OCI-LY3 (cell line): ENCODE data around the gene LYPD6B.

Source experiments
- H2AFZ ChIP-seq: fragments of 200-600, 300-600 bp; shearing (Covaris generic); 2 replicates; pipeline ENCODE4 v1.6.0; 2014; ENCODE audit warnings: antibody characterized with exemption, low read depth, low read length
- H3K27ac ChIP-seq: fragments of 200-600, 300-600 bp; sonication (generic); 2 replicates; pipeline ENCODE4 v1.5.1; 2014; ENCODE audit warnings: mild to moderate bottlenecking, low read length, moderate library complexity, mixed read lengths
- H3K27me3 ChIP-seq: fragments of 200-600, 300-600 bp; sonication (generic); 2 replicates; pipeline ENCODE4 v1.6.1; 2014; ENCODE audit warnings: low read depth, low read length, mixed read lengths
- H3K36me3 ChIP-seq: fragments of 200-600, 300-600 bp; sonication (generic); replicated peaks from 2 replicates; pipeline ENCODE3; 2014; ENCODE audit warnings: low read depth, low read length, mixed read lengths
- H3K4me1 ChIP-seq: fragments of 300-600, 200-600 bp; sonication (generic); 2 replicates; pipeline ENCODE4 v1.6.1; 2014; ENCODE audit warnings: low read length, mixed read lengths
- H3K4me2 ChIP-seq: fragments of 200-600, 300-600 bp; sonication (generic); 2 replicates; pipeline ENCODE4 v1.6.1; 2014; ENCODE audit warnings: low read length, mixed read lengths
- H3K4me3 ChIP-seq: fragments of 300-600, 200-600 bp; sonication (generic); 2 replicates; pipeline ENCODE4 v1.5.1; 2014; ENCODE audit warnings: antibody characterized with exemption, mild to moderate bottlenecking, low read length, moderate library complexity
- H3K79me2 ChIP-seq: fragments of 300-600, 200-600 bp; shearing (Covaris generic); 2 replicates; pipeline ENCODE4 v1.6.1; 2014; ENCODE audit warnings: mild to moderate bottlenecking, low read length, mixed read lengths
- H3K9ac ChIP-seq: fragments of 300-600, 200-600 bp; shearing (Covaris generic); 2 replicates; pipeline ENCODE4 v1.6.0; 2014; ENCODE audit warnings: mild to moderate bottlenecking, low read length, moderate library complexity
- H3K9me3 ChIP-seq: fragments of 200-600, 300-600 bp; shearing (Covaris generic); 2 replicates; pipeline ENCODE4 v1.6.1; 2014; ENCODE audit warnings: low read length, mixed read lengths; ENCODE audit not compliant: insufficient read depth
- H4K20me1 ChIP-seq: fragments of 200-600, 300-600 bp; sonication (generic); 2 replicates; pipeline ENCODE4 v1.6.1; 2016; ENCODE audit warnings: low read length, mixed read lengths; ENCODE audit not compliant: insufficient read depth
- EZH2phosphoT487 ChIP-seq: fragments of 200-600 bp; shearing (Covaris generic); IDR thresholded peaks from 2 replicates; pipeline ENCODE4 v1.6.1; 2018; ENCODE audit warnings: antibody characterized with exemption, mixed run types, low read depth
- TF ChIP-seq, protein P1 (sequence below): fragments of 200-600, 300-600 bp; sonication (generic); IDR thresholded peaks from 2 replicates; pipeline ENCODE4 v1.5.1; 2014; ENCODE audit warnings: antibody characterized with exemption, low read length, low read depth

Gene LYPD6B

DNA sequence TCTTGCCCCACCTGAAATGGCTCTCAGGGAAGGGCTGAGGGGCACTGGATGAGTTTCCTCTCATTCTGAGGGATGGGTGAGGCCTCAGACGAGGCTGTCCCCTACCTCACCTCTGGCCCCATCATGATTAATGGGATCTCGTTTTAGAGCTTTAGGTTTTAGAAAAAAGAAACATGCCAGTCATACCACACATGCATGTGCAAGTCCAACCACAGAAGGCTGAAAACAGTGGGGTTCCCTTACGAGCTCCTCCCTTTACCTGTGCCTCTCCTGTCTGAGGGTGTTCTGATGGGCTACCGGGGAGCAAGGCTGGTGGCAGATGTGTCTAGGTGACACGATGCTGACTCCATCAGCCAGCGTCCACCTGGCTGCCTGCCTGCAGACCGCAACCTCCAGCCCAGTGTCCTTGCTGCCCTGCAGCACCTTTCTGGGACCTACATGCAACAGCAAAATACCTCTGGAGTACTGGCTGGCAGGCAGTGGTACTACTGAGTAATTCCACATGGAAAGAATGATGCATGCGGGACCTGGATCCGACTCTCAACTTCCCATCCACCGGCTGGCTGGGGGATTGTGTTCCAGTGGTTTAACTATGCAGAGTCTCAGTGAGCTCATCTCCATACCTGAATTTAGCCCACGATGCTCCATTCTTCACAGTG is 9.1 kb upstream of the LYPD6B start:
- Histone ChIP-seq H3K9ac (no peak overlapping the region), H3K4me1 (no peaks in the 10 kb centered on the region), H3K9me3 (no peaks in the 10 kb centered on the region), H2AFZ (no peak overlapping the region), H3K27me3 (peaks cover 13% of the 10 kb centered on the region; the same call in 1 of the 2 replicates), H4K20me1 (no peaks in the 10 kb centered on the region), H3K79me2 (no peaks in the 10 kb centered on the region), H3K4me2 (no peak overlapping the region), H3K36me3 (no peaks in the 10 kb centered on the region), H3K27ac (no peak overlapping the region), H3K4me3 (no peak overlapping the region)
- TF ChIP-seq, protein P1, sequence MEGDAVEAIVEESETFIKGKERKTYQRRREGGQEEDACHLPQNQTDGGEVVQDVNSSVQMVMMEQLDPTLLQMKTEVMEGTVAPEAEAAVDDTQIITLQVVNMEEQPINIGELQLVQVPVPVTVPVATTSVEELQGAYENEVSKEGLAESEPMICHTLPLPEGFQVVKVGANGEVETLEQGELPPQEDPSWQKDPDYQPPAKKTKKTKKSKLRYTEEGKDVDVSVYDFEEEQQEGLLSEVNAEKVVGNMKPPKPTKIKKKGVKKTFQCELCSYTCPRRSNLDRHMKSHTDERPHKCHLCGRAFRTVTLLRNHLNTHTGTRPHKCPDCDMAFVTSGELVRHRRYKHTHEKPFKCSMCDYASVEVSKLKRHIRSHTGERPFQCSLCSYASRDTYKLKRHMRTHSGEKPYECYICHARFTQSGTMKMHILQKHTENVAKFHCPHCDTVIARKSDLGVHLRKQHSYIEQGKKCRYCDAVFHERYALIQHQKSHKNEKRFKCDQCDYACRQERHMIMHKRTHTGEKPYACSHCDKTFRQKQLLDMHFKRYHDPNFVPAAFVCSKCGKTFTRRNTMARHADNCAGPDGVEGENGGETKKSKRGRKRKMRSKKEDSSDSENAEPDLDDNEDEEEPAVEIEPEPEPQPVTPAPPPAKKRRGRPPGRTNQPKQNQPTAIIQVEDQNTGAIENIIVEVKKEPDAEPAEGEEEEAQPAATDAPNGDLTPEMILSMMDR, result no peak
- no peak for TF ChIP-seq EZH2phosphoT487

DNA sequence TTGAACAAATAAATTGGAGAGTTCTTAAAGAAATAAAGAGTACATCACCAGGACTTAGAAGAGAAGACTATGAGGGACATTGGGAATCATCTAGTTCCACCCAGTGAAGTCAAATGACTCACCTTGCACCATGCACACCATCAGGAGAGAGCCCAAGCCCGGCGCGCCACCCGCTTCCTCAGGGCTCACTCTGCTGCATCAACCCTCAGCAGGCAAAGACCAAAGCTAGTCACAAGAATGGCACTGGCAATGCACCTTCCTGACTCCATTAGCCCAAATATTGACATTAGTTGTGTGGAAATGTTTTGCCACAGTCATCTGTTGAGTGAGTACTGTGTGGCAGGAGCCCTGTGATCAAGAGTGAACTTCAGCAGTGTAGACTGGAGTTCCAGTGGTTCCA is 7.1 kb upstream of the LYPD6B start:
- Histone ChIP-seq H3K27ac (no peak overlapping the region), H3K27me3 (peaks cover 13% of the 10 kb centered on the region; the same call in 1 of the 2 replicates), H2AFZ (no peak overlapping the region), H3K79me2 (no peaks in the 10 kb centered on the region), H3K9ac (no peak overlapping the region), H3K4me2 (no peak overlapping the region), H3K9me3 (no peaks in the 10 kb centered on the region), H3K4me1 (no peaks in the 10 kb centered on the region), H4K20me1 (no peaks in the 10 kb centered on the region), H3K4me3 (no peak overlapping the region), H3K36me3 (no peaks in the 10 kb centered on the region)
- TF ChIP-seq, protein P1, result no peak
- TF ChIP-seq EZH2phosphoT487, result no peak

DNA sequence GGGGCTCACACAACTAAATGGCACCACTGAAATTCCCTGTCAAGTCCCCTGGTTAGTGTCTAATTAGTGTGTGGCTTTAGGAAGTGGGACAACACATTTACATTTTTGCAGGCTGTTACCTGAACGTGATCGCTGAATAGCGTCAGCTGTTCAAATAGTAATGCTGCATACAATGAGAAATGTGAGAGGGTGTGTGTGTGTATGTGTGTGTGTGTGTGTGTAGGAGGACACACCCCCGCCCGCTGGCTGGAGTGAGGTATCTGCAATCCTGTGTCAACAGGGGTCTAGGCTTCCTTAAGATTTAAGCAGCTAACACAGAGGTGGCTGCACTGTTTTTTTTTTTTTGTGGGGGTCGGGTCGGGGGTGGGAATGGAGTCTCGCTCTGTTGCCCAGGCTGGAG is 4.8 kb upstream of the LYPD6B start:
- no peaks in the 10 kb centered on the region for H3K79me2 ChIP-seq
- H4K20me1 ChIP-seq, result no peaks in the 10 kb centered on the region
- no peak overlapping the region for H3K9ac ChIP-seq
- TF ChIP-seq, protein P1, result no peak
- no peak for TF ChIP-seq EZH2phosphoT487
- no peaks in the 10 kb centered on the region for H3K9me3 ChIP-seq
- H3K4me3 ChIP-seq, result no peak overlapping the region
- no peak overlapping the region for H3K4me2 ChIP-seq
- H2AFZ ChIP-seq, result no peak overlapping the region
- H3K27me3 ChIP-seq, result peaks cover 6% of the 10 kb centered on the region; the same call in 1 of the 2 replicates
- H3K4me1 ChIP-seq, result no peaks in the 10 kb centered on the region
- H3K27ac ChIP-seq, result no peak overlapping the region
- no peaks in the 10 kb centered on the region for H3K36me3 ChIP-seq

DNA sequence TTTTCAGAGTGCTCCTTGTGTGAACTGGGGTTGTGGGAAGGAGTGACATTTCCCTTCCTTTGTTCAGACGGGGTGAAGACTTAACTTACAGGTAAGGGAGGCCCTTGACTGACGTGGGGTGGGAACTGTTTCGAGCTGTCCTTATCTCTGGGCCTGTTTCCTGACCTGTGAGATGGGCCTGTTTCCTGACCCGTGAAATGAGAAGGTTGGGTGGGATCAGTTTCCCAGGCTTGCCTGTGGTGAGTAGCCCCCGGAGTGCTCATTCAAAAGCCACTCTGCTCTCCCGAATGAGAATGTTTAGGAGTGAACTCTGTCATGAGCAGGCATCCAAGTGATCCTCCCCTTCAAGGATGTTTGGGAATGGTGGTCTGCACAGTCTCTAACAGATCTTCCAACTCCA is 4.1 kb upstream of the LYPD6B start:
- no peak overlapping the region for H3K4me2 ChIP-seq
- no peak overlapping the region for H2AFZ ChIP-seq
- H3K9me3 ChIP-seq, result no peaks in the 10 kb centered on the region
- peaks cover 3% of the 10 kb centered on the region; the same call in 1 of the 2 replicates for H3K27me3 ChIP-seq
- TF ChIP-seq, protein P1, result no peak
- TF ChIP-seq EZH2phosphoT487, result no peak
- H3K4me3 ChIP-seq, result no peak overlapping the region
- H3K79me2 ChIP-seq, result no peaks in the 10 kb centered on the region
- no peaks in the 10 kb centered on the region for H3K36me3 ChIP-seq
- H4K20me1 ChIP-seq, result no peaks in the 10 kb centered on the region
- H3K4me1 ChIP-seq, result no peaks in the 10 kb centered on the region
- no peak overlapping the region for H3K27ac ChIP-seq
- H3K9ac ChIP-seq, result no peak overlapping the region
